GM03348 (cell line): ENCODE measurements around the gene SVOPL.

Experiments used
- DNase-seq: peaks from one replicate; pipeline ENCODE4 v3.0.0; 2012; ENCODE audit warnings: low spot score

The SVOPL gene

GRCh38 chr7:138563808-138564207 lies 137.4 kb downstream of the SVOPL start:
- DNase-seq: no peak

DNA sequence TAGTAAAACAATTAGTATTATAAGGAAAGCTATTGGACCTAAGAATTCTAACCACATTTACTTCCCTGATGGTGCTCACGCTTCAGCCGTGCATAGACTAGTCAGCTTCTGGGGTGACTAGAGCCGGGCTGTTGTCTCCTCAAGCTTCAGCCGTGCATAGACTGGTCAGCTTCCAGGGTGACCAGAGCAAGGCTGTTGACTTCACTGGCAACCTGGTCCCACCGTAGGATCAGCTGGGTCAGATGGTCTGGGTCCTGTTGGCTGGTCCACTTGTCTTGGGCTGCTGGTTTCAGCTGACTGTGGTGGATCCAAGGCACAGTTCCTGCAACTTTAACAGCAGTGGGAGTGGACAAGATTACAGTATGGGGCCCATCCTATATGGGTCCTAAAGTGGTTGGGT lies 141.7 kb downstream of the SVOPL start:
- DNase-seq: no peak

DNA sequence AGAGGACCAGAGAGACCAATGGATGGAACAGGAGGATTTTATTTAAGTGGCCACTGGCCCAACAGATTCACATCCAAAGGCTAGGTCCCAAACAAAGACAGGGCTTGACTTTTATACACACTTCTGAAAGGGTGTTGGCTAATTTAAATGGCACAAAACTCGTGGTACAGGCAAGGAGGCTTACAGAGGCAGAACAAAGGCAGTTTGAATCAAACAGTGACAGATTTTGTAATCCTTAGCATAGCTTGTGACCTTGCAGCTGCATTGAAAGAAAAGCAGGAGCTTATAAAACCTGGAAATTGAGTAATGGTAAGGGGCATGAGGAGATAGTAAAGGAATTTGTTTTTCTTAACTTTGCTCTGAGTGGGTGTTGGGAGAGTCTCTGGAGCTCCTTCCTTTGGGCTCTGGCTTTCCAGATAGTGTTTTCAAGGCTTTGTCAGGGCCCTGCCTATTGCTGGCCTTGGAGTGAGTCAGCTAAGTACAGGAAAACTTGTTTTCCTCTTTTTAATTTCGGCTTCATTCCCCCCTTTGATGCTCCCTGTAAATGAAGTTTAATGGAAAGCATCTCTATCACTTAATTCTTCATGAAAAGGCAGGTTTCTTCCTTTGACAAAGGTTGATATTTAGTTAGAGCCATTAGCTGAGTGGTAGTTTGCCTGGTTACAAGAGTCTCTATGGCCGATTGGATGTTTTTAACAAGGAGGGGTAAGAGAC lies 144.2 kb downstream of the SVOPL start:
- no peak for DNase-seq

GRCh38 chr7:138555684-138556083 lies 145.5 kb downstream of the SVOPL start:
- no peak for DNase-seq

DNA sequence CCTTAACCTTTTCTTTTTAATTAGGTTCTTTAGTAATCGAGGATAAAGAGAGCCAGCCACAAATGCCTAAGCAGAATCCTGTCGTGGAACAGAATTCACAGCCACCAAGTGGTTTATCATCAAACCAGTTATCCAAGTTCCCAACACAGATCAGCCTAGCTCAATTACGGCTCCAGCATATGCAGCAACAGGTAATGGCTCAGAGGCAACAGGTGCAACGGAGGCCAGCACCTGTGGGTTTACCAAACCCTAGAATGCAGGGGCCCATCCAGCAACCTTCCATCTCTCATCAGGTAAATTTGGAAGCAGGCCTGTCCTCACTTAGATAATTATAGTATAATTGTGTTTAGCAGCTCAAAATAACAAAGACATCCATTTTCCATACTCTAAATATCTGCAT lies 146.5 kb downstream of the SVOPL start:
- no peak for DNase-seq

DNA sequence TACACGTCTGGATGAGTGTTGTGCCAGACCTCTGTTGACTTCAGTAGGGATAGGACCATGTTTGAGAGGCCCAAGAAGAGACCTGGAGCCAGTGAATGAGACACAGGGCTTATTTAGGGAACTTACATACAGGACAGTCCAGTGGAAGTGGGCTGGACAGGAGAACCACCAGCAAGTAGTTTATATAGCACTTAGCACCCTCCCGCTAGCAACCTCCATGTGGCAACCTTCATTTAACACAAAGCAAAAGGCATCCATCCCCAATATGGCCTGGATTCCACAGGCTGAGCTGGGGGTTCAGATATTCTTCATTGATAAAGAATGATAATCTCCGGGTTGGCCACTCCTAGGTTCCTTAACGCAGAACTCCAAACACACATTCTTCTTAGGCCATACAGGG lies 147.4 kb downstream of the SVOPL start:
- no peak for DNase-seq

DNA sequence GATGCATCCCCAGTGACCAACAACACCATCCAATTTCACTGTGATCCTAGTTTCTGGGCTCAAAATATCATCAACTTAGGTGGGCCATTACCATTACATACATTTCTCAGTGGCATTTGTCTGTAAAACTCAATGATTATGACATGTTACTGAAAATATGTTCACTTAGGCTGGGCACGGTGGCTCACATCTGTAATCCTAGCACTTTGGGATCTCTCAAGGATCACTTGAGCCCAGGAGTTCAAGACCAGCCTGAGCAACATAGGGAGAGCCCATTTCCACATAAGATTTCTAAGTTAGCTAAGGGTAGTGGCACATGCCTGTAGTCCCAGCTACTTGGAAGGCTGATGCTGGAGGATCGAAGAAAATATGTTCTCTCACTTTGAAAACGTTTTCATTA lies 150.1 kb downstream of the SVOPL start:
- no peak for DNase-seq

GRCh38 chr7:138550337-138550736 lies 150.8 kb downstream of the SVOPL start:
- no peak for DNase-seq

DNA sequence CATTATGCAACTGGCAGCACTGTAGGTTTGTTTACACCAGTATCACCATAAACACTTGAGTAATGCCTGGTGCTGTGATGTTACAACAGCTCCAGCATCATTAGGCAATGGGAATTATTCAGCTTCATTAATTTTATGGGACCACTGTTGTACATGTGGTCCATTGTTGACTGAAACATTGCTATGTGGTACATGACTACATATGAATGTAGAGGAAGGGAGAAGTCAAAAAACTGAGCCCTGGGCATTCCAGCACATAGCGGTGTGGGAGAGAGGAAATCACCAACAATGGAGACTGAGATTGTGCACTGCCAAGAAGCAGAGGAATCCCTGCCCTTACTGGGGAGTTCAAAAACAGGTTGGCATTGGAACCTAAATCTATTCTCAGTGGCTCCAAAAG lies 152.1 kb downstream of the SVOPL start:
- no peak for DNase-seq

DNA sequence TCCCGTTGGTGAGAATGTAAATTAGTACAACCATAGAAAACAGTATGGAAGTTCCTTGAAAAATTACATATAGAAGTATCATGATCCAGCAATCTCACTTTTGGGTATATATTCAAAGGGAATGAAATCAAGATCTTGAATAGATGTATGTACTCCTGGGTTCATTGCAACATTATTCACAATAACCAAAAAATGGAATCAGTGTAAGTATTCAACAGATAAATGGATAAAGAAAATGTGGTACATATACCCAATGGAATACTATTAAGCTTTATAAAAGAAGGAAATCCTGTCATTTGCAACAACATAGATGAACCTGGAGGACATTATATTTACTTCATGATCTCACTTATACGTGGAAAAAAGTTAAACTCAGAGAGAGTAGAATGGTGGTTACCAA lies 154.3 kb downstream of the SVOPL start:
- DNase-seq: no peak

DNA sequence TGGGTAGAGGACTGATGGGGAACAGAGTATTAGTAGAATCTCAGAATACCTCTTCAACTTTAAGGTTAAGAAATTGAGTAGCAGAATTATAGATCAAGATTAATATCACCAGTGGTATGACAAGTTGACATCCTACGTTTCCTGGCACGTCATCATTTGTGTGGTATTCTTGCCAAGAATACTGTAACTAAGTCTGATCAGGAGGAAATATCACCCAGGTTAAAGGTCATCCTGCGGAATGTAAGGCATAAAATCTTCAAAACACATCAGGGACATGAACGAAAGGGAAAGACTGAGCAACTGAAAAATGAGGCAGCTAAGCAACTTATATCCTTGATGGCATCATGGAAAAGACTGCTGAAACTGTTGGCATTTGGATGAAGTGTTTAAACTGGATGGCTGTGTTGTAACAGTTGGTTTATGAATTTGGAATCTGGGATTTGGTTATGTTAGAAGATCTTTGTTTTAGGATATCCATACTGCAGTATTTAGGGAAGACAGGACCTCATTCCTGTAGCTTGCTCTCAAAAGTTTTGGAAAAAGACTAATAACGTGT lies 155.0 kb downstream of the SVOPL start:
- no peak for DNase-seq

GRCh38 chr7:138545123-138545522 lies 156.0 kb downstream of the SVOPL start:
- DNase-seq: no peak
